Renal pelvis (tissue), 4 donors: ENCODE measurements around the gene C1QTNF6. TPM values are rescaled to one million over a fixed set of nuclear protein-coding genes. Genes with fewer than 3 reads are reported as not detected.
A peak's percentile ranks its signal among the peaks of the same experiment; 100 is the strongest.
"Not testable (repeated sequence)": the region's sequence is repeated elsewhere in the genome, so short reads cannot be mapped to it uniquely, and the experiment has no call there.

Experiments used
- DNase-seq: peaks from one replicate; pipeline ENCODE4 v3.0.0-alpha.2; 2013
- polyA plus RNA-seq, 3 donors: library from polyadenylated mRNA; unstranded; fragments of 120-200 nt; gene quantifications; one replicate each; pipeline ENCODE4 v1.2.1, GENCODE V29; 2013; ENCODE audit not compliant: insufficient read length in 3 of 3

The C1QTNF6 gene
- polyA plus RNA-seq, 3 donors, result 32.3 to 38.8 (median 34.5) TPM

DNA sequence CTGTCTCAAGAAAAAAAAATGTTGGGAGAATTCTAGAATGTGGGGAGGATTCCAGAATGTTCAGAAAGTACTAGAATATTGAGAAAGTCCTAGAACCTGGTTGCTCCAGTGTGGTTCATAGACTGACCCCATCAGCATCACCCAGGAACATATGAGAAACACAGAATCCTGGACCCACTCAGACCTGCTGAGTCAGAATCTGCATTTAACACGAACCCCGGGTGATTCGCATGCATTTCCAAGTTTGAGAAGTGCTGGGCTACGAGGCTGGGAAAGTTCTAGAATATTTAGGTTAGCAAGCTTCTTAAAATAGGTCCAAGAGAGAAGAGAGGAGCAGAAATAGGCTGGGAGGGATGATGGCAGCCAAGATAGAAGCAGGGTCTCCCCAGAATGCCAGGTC, 6.4 kb downstream of the C1QTNF6 start:
- no peak for DNase-seq

- DNase-seq, result no peak
Observed at GRCh38 chr22:37180531-37181231, 7.4 kb downstream of the C1QTNF6 start.

DNA sequence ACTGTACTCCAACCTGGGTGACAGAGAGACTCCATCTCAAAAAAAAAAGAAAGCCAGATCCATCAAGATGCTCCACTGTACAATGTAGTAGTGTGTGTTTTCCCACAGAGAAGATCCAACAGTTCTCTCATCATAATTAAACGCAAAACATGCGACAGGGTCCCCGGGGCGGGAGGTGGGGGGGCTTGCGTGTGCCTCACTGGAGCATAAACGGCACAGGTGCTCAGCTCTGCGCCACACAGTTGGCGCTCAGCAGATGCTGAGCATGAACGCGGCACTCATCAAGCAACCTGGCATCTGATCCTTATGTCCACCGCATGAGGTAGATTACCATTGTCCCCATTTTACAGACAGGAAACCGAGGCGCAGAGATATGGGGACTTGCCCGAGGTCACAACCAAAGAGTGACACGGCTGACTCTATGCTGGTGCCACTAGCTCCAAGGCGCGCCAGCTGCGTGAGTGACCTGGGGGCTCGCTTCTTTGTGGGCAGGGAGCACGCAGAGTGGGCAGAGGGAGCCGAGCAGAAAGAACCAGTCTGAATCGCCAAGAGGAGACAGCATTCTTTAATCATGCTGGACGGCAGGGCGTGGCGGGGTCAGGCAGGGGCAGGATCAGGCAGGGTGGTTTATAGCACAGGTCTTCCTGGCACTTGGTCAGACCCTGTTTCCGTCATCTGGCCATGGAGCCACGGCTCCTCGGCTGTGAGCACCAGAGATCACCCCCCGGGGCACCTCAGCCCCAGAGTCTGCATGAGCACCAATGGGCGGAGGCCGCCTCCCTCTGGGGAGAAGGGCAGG, 8.2 kb downstream of the C1QTNF6 start:
- no peak for DNase-seq

- no peak for DNase-seq
Observed at GRCh38 chr22:37179126-37179470, 8.9 kb downstream of the C1QTNF6 start.

- DNase-seq, result no peak
Observed at GRCh38 chr22:37178350-37179125, 9.5 kb downstream of the C1QTNF6 start.

GRCh38 chr22:37177755-37178154, 10.3 kb downstream of the C1QTNF6 start:
- no peak for DNase-seq

GRCh38 chr22:37177221-37177620, 10.8 kb downstream of the C1QTNF6 start:
- DNase-seq, result no peak

- DNase-seq, result peak; percentile 81
Observed at GRCh38 chr22:37176464-37177061, 11.5 kb downstream of the C1QTNF6 start.

GRCh38 chr22:37175414-37176281, 12.4 kb downstream of the C1QTNF6 start:
- no peak for DNase-seq

- DNase-seq, result no peak
Observed at GRCh38 chr22:37174964-37175363, 13.1 kb downstream of the C1QTNF6 start.

DNA sequence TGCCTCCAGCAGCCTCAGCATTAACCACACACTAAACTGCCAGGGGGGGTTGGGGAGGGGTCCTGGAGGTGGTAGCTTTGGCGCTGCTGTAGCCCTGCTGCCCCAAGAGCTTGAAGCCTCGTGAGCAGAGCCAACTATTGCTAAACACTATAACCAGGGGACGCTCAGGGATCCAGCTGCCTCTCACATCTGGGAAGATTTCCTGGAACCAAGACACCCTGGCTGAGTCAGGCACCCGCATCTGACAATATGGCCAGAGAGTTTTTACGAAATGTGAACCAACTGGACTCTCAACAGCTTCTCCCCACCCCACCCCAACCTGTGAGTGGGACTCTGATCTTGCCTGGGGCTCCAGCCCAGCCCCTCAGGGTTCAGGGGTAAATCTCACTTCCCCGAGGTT, 14.3 kb downstream of the C1QTNF6 start:
- DNase-seq, result no peak

DNA sequence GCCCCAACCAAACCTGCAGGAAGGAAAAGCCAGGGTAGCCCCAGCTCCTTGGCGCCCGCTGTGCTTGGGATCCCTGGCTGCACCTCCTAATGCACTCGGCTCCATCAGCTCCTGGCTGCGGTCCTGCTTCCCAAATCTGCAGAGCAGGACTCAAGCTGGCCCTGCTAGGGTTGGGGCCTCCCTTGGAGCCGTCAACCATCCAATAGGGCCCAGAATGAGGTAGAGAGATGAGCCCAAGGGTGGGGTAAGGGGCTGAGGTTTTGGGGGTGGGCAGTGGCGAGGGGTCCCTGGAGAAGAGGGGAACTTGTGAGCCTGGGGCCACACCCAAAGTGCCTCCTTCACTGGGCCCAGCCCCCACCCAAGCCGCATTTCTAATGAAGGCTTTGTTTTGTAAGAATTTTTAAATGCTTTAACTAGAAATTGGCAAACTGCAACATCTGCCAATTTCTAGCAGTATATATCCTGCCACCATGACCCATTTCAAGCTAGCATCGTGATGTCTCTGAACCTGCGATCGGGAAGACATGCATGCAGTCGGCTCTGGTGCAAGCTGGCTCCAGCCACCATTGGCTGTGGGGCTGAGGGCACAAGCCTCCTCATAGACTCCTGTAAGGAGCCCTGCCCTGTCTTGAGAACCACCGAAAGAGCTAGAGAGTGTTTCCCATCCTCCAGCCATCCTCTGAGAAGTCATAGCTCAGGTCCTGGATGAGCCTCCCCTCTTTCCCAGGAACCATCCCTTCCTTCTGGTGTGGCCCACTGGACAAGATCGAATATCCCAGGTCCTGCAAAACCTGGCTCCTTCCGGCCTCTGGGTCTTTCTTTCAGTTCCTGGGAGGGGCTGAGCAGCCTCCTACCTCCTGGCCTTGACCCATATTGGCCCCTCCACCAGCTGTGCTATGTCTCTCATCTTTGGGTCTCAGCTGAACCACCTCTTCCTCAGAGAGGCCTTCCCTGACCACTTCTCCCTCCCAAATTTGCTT, 15.5 kb downstream of the C1QTNF6 start:
- DNase-seq, result no peak

DNA sequence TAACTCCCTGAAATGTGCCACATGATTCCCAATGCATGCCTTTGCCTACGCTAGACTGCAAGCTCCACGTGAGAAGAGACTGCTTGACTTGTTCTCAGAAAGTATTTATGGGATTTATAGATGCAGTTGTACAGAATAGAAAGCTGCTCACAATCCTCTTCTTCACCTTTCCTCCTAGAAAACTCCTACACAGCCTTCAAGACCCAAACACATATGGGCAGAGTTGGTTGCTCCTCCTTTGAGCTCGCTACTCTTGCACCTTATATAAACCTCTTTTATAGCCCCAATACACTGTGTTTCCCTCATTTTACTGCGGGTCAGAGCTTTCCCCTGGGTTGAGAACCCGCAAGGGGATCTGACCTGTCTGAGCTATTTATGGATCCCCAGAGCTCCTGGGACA, 16.4 kb downstream of the C1QTNF6 start:
- no peak for DNase-seq

- DNase-seq, result not testable (repeated sequence)
Observed at GRCh38 chr22:37170689-37171405, 17.2 kb downstream of the C1QTNF6 start.

DNA sequence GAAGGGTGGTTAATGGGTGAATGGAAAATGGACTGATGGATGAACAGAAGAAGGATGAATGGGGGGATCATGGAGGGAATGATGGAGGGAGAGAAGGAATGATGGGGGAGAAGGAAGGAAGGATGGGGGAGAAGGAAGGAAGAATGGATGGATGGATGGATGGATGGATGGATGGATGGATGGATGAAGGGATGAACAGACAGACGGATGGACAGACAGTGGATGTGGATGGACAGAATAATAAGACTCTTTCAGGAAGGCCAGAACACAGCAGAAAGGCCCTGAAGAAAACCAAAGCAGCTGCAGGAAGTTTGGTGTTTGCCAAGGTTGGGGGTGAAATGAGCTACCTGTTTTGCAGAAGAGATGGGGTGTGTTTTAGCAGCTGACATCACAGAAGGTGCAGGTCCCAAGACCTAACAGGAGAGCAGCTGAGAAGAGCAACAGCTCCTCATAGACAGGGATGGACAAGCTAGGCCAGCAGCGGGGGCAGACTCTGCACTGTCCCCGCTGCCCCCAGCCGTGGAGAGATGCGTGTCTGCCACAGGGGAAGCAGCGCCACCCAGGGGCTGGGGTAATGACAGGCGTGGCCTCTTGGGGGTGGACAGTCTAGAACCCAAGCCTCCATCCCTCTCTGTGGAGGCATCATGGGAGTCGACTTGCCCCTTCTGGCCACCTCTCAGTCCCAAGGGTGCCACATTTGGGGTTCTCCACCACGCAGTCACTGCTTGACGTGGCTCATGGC, 17.9 kb downstream of the C1QTNF6 start:
- DNase-seq, result no peak

GRCh38 chr22:37169406-37169805, 18.6 kb downstream of the C1QTNF6 start:
- no peak for DNase-seq

DNA sequence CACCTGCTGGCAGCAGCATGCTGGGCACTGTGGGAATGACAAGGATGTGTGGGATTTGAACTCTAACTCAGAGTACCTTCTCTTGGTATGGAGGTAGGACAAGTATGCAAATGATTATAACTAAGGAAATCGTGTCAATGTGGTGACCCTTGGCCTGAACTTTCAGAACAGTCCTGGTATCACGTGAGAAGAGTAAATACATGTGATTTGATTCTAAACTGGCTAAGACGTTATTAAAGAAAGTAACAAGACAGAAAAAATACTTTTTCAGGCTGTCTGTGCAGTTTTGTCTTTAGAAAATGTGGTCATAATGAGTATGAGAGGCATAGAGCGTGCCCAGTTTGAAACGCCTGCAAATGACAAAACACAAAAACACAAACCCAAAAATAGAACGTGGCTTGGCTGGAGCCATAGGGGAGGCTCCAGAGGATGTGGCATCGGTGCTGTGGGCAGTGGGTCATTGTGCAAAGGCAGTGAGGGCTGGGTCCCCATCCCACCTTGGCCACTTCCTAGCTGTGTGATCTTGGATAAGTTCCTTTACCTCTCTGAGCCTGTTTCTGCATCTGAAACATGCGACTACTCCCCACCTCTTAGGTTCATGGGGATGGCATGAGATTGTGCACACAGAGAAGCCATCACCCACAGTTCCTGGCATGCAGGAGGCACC, 19.9 kb downstream of the C1QTNF6 start:
- no peak for DNase-seq
